T-helper 17 cell (primary cell): ENCODE results near the gene ANO10. TPM values are rescaled to one million over a fixed set of nuclear protein-coding genes. Genes with fewer than 3 reads are reported as not detected.

ENCODE experiments used
- ATAC-seq: fragments of 150-1000 bp; cut with Tn5 transposase; 2 replicates; pipeline ENCODE4 v1.10.0; 2021; ENCODE audit warnings: mild to moderate bottlenecking, moderate library complexity
- DNase-seq, 3 donors: peaks; one replicate each; pipeline versions ENCODE4 v3.0.0 to v3.0.0-alpha.2; 2020 to 2021
- H3K9me3 ChIP-seq: one replicate; pipeline ENCODE4 v1.7.0; 2013; ENCODE audit warnings: low read length, mild to moderate bottlenecking; ENCODE audit not compliant: control insufficient read depth, poor library complexity, severe bottlenecking
- H3K27ac Mint-ChIP-seq: one replicate; pipeline ENCODE4 v1.8.0; 2022; ENCODE audit warnings: mild to moderate bottlenecking, moderate library complexity, mixed read lengths
- H3K27me3 Mint-ChIP-seq: one replicate; pipeline ENCODE4 v1.8.0; 2022; ENCODE audit warnings: mixed read lengths
- H3K36me3 Mint-ChIP-seq: one replicate; pipeline ENCODE4 v1.8.0; 2022; ENCODE audit warnings: low read depth, mixed read lengths
- H3K4me1 Mint-ChIP-seq: one replicate; pipeline ENCODE4 v1.8.0; 2022; ENCODE audit warnings: mild to moderate bottlenecking, mixed read lengths
- H3K4me3 Mint-ChIP-seq: one replicate; pipeline ENCODE4 v1.8.0; 2022; ENCODE audit warnings: mild to moderate bottlenecking, moderate library complexity, mixed read lengths
- total RNA-seq, 4 donors: library from RNA in 2 of 4; stranded (reverse) in 2 of 4; gene quantifications; one replicate each; pipeline ENCODE4 v1.2.3 and lab custom pipeline; 2022 to 2026

ANO10 gene
- total RNA-seq, 2 donors from 2014 or later: 8.5 to 11.1 TPM

DNA sequence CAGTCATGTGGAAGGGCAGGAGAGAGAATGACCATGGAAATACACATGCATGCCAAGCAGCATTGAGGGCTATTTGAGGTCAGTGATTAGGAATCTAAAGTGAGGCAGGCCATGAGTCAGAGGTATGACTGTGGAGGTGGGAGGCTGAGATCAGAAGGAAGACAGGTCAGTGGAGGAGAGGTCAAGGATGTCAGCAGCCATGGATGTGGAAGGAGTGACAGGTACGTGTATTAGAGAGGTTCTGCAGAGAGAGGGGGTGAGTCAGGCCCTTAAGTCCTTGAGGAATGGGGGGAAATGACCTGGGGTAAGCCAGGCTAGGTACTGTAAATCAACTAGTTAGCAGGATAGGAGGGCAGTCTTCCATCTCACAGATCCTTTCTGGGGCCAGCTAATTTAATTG, 166.6 kb downstream of the ANO10 start:
- Mint-ChIP-seq H3K36me3 (no peaks in the 10 kb centered on the region), H3K4me3 (no peak overlapping the region), H3K27ac (no peak overlapping the region), H3K4me1 (peaks cover 4% of the 10 kb centered on the region), H3K27me3 (no peaks in the 10 kb centered on the region)
- H3K9me3 ChIP-seq: no peaks in the 10 kb centered on the region
- ATAC-seq (no peak), DNase-seq (no peak)

DNA sequence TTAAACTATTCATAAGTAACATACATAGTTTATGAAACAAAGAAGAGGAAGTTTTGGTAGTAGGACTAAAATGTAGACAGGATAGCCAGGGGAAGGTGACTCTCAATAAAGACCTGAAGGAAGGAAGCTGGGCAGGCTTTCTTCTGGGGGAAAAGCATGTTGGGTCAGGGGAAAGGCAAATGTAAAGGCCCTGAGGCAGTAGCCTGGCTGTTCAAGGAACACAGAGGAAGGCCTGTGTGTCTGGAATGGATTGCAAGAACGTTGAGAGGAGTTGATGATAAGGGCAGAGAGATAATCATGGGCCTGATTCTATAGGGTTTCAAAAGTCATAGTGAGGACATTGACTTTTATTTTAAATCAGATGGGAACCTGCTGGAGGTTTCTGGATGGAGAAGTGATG, 167.8 kb downstream of the ANO10 start:
- no peaks in the 10 kb centered on the region for H3K36me3 Mint-ChIP-seq
- DNase-seq (no peak), ATAC-seq (no peak)
- H3K27ac Mint-ChIP-seq: no peak overlapping the region
- H3K27me3 Mint-ChIP-seq: no peaks in the 10 kb centered on the region
- no peak overlapping the region for H3K4me3 Mint-ChIP-seq
- H3K9me3 ChIP-seq: no peaks in the 10 kb centered on the region
- H3K4me1 Mint-ChIP-seq: peaks cover 4% of the 10 kb centered on the region

DNA sequence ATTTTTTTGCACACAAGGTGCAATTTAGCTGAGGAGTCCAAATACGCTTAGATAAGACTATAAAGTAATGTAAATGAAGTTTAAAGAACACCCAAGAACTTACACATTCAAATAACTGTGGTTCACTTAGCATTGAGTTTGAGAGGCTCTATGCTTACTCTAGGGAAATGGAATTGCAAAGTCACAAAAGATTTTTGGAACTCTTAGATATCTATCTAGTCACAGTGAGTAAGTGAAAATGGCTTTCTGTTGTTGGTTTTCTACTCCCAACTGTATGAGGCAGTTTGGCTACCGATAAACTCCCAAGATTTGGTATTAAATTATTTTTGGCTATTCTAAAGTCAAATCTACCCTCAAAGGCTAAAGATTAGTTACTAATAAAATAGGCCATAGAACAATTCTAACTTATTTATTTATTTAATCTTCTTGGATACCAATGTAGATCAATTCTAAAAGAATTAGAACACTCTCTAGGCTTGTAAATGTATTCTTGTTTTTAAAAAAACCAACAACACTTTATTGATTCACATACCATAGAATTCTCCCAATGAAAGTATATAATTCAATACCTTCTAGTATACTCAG, 170.0 kb downstream of the ANO10 start:
- H3K27me3 Mint-ChIP-seq: no peaks in the 10 kb centered on the region
- no peaks in the 10 kb centered on the region for H3K36me3 Mint-ChIP-seq
- DNase-seq: no peak
- H3K4me3 Mint-ChIP-seq: no peak overlapping the region
- no peak overlapping the region for H3K27ac Mint-ChIP-seq
- H3K9me3 ChIP-seq: no peaks in the 10 kb centered on the region
- no peaks in the 10 kb centered on the region for H3K4me1 Mint-ChIP-seq
- ATAC-seq: no peak

DNA sequence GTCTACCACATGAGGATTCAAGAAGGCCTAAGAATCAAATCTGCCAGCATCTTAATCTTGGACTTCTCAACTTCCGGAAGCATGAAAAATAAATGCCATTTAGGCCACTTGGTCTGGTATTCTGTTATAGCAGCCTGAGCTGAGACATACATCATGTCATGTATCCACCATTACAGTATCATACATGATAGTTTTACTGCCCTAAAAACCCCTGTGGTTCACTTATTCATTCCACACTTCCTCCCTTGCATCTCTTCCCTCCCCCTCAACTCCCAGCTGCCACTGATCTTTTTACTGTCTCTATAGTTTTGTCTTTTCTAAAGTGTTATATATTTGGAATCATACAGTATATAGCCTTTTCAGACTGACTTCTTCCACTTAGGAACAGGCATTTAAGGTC, 173.7 kb downstream of the ANO10 start:
- no peak for ATAC-seq
- Mint-ChIP-seq H3K27me3 (no peaks in the 10 kb centered on the region), H3K4me3 (no peak overlapping the region), H3K36me3 (no peaks in the 10 kb centered on the region), H3K4me1 (no peaks in the 10 kb centered on the region), H3K27ac (peak overlapping the region; percentile 24)
- no peak for DNase-seq
- no peaks in the 10 kb centered on the region for H3K9me3 ChIP-seq

DNA sequence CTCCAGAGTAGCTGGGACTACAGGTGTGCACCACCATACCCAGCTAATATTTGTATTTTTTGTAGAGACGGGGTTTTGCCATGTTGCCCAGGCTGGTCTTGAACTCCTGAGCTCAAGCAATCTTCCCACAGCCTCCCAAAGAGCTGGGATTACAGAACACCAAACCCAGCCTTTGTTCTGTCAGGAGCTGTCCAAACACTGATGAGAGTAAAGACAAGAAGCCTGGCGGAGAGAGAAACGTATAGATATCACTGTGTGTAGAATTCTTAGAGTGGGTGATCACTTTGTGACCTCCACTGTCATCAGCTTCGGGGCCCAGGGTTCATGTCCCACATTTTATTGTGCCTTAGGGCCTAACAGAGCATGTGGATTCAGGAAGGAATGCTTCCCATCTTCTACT, 176.0 kb downstream of the ANO10 start:
- no peaks in the 10 kb centered on the region for H3K36me3 Mint-ChIP-seq
- H3K27ac Mint-ChIP-seq: peak overlapping the region; percentile 9
- no peak overlapping the region for H3K4me3 Mint-ChIP-seq
- ATAC-seq: no peak
- no peaks in the 10 kb centered on the region for H3K27me3 Mint-ChIP-seq
- no peaks in the 10 kb centered on the region for H3K9me3 ChIP-seq
- H3K4me1 Mint-ChIP-seq: no peaks in the 10 kb centered on the region
- no peak for DNase-seq

DNA sequence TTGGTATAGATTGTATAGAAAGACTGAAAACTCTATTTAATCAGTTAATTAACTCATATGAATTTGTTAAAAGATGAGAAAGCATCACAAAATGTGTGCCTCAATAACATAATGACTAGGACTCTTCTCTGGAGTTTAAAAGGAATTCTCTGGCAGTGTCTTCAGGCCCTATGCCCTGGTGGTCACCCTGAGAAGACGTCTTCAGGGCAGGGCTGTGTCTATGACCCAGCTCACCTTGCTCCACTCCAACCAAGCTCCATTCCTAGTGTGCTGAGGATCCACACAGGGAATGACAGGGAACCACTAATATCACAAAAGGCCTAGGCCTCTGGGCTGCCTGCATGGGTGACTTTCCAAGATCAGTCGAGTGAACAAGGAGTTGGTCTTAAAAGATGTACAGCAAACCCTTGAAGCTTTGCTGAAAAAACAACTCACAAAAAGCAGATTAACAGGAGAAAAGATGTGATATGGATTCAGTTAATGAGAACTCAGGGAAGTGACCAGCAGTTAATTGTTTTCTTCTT, 178.9 kb downstream of the ANO10 start:
- no peaks in the 10 kb centered on the region for H3K27me3 Mint-ChIP-seq
- no peaks in the 10 kb centered on the region for H3K36me3 Mint-ChIP-seq
- H3K4me3 Mint-ChIP-seq: no peak overlapping the region
- no peaks in the 10 kb centered on the region for H3K9me3 ChIP-seq
- ATAC-seq (no peak), DNase-seq (no peak)
- no peaks in the 10 kb centered on the region for H3K4me1 Mint-ChIP-seq
- H3K27ac Mint-ChIP-seq: no peak overlapping the region

DNA sequence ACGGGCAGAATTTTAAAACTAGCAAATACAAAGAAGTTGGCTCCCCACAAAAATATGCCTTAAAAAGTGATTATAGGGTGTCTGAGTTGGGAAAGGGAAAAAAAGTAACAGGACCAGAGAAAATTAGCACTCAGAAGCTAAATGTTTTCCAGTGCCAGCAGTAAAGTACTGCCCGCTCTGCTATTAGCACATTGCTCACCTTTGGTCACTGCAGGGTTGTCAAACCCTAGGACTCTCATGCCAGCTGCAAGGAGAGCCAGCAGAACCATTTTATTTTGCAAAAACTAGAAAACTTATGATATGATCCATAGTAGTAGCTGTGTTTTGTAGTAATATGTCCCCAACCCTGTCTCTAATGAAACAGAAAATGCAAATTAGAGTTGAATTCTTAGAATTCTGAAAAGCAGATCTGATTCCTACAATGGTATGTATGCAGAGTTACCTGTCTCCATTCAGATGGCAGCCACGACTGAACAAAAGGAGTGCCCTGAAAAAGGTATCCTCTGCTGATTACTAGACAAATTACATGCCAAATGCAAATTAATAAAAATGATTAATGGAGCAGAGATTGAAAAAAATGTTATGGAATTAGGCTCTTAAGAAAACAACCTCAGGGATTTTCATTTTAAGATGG, 185.2 kb downstream of the ANO10 start:
- no peak for ATAC-seq
- Mint-ChIP-seq H3K4me1 (no peaks in the 10 kb centered on the region), H3K27ac (no peak overlapping the region), H3K27me3 (no peaks in the 10 kb centered on the region), H3K4me3 (no peak overlapping the region), H3K36me3 (no peaks in the 10 kb centered on the region)
- no peaks in the 10 kb centered on the region for H3K9me3 ChIP-seq
- DNase-seq: no peak

DNA sequence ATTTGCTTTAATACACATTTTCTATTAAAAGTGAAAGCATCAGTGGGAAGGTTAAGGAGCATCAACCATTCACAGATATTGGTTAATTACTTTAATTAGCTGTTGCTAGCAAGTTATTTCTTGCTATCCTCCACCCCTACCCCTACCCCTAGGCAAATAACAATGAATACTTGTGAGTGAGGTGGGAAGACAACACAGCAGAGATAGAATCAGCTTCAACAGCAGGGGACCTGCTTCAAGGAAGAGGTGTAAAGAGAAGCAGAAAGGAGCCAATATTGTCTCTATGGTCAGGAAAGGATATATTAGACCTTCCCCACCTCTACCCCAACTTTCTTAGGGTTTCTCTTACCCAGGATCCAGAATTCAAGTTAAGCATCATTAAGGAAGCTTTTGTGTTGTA, 186.1 kb downstream of the ANO10 start:
- no peaks in the 10 kb centered on the region for H3K9me3 ChIP-seq
- Mint-ChIP-seq H3K4me1 (no peaks in the 10 kb centered on the region), H3K27me3 (no peaks in the 10 kb centered on the region), H3K4me3 (no peak overlapping the region), H3K27ac (no peak overlapping the region), H3K36me3 (peaks cover 2% of the 10 kb centered on the region)
- ATAC-seq (no peak), DNase-seq (no peak)

DNA sequence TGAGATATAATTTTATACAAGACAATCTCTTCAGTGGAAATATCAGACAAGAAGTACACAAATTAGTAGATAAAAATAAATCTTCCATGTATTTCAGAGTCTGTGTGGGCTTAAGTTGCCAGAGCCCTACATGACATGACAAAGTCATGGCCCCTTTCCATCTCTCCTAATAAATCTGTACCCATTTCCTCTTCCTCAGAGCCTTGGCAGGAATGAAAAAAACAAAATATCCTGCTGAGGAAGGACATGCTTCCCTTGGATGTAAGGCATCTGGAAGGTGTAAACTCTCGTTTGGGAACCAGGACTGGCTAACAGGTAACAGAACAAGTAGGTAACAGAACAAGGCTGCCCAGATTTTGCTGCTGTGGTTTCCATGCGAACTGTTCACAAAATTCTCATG, 187.4 kb downstream of the ANO10 start:
- no peaks in the 10 kb centered on the region for H3K27me3 Mint-ChIP-seq
- no peaks in the 10 kb centered on the region for H3K4me1 Mint-ChIP-seq
- H3K27ac Mint-ChIP-seq: no peak overlapping the region
- H3K9me3 ChIP-seq: no peaks in the 10 kb centered on the region
- no peak for ATAC-seq
- peaks cover 2% of the 10 kb centered on the region for H3K36me3 Mint-ChIP-seq
- no peak for DNase-seq
- H3K4me3 Mint-ChIP-seq: no peak overlapping the region

DNA sequence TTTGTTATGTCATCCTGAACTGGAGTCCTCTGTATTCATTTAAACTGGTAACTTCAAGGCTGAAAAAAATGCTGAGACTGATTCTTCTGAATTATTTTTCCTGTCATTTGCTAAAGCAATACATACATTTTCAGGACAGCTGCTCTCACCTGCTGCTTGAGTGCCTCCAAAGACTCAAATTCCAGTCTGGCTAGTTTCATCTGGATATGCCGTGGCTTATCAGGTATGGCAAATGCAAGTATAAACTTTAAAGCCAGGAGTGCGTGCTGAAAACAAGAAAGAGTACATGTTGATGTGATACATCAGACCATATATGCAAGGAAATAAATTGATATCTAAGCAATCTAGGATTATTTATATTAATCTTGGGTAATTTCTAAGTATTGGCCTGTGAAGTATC, 189.3 kb downstream of the ANO10 start:
- Mint-ChIP-seq H3K4me3 (no peak overlapping the region), H3K27me3 (no peaks in the 10 kb centered on the region), H3K36me3 (peaks cover 2% of the 10 kb centered on the region), H3K27ac (no peak overlapping the region), H3K4me1 (no peaks in the 10 kb centered on the region)
- no peaks in the 10 kb centered on the region for H3K9me3 ChIP-seq
- DNase-seq: no peak
- ATAC-seq: no peak

DNA sequence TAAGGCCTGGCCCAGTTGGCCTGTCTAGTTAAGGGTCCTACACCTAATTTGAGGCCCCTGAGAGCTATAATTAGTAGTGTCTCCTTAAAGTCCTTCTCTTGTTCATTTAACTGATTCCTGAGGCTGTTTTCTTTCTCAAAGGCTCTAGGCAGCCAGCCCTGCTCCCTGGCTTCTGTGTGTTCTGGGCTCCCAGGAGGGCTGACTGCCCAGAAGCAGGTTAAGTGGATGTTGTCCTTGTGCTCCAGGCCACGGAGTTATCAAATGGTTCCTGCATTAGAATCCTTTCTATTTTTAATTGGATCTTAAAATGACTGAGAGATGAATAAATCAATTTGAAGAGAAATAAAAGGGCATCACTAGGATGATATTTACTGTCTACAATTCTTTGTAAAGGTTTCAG, 195.4 kb downstream of the ANO10 start:
- H3K9me3 ChIP-seq: no peaks in the 10 kb centered on the region
- ATAC-seq (no peak), DNase-seq (no peak)
- H3K4me3 Mint-ChIP-seq: no peak overlapping the region
- H3K36me3 Mint-ChIP-seq: peaks cover 4% of the 10 kb centered on the region
- H3K4me1 Mint-ChIP-seq: peaks cover 5% of the 10 kb centered on the region
- H3K27me3 Mint-ChIP-seq: no peaks in the 10 kb centered on the region
- no peak overlapping the region for H3K27ac Mint-ChIP-seq

DNA sequence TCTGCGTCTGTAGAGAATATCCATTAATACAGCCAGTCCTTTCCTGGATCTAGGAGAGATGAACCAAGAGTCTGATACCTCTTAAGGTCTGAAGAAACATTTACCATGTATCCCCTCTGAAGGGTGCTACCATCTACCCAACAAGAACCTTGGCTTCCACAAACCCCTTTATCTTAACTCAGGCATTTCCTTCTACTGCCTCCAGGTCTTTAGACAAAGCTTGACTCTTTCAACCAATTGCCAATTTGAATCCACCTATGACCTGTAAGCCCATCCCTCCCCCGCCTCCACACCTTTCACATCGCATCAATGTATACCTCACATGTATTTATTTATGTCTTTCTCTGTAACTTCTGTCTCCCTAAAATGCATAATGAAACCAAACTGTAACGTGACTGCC, 196.0 kb downstream of the ANO10 start:
- peaks cover 3% of the 10 kb centered on the region for H3K36me3 Mint-ChIP-seq
- no peaks in the 10 kb centered on the region for H3K9me3 ChIP-seq
- DNase-seq (no peak), ATAC-seq (no peak)
- no peaks in the 10 kb centered on the region for H3K27me3 Mint-ChIP-seq
- peaks cover 5% of the 10 kb centered on the region for H3K4me1 Mint-ChIP-seq
- H3K27ac Mint-ChIP-seq: no peak overlapping the region
- H3K4me3 Mint-ChIP-seq: no peak overlapping the region

DNA sequence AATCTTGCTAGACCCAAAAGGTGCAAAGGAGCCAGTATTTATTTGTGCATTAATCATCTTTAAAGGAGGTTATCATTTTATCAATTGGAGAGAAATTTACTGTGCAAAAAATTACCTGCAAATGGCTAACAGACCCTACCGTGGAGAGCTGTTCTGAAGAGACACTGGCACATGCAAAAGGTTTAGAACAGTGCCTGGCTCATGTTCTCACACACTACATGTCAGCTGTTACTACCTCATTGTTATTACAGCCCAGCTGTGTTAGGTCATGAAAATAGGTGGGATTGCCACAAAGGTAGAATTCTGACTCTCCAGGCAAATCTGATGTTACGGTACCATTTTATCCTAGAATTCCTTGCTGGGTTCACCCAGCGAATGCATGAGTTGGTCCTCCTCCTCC, 198.2 kb downstream of the ANO10 start:
- no peaks in the 10 kb centered on the region for H3K27me3 Mint-ChIP-seq
- no peak overlapping the region for H3K27ac Mint-ChIP-seq
- H3K36me3 Mint-ChIP-seq: peaks cover 3% of the 10 kb centered on the region
- H3K9me3 ChIP-seq: no peaks in the 10 kb centered on the region
- DNase-seq (no peak), ATAC-seq (no peak)
- no peak overlapping the region for H3K4me3 Mint-ChIP-seq
- H3K4me1 Mint-ChIP-seq: peaks cover 5% of the 10 kb centered on the region

DNA sequence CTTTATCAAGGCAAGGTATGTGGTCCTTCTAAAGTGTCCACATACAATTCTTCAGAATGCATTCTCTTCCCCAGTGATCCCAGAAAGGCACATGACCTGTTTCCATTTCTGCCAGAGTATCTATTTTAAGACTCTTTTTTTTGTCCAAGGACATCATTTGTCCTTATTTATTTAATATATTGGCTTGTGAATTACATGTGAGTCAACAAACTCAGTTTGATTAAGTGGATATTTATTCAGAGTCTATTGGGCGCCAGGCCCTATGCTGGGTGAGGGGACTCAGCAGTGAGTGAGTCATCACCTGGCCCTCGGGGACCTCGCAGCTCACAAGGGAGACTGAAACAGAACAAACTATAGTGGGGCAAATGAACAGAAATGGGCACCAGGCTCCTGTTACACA, 198.7 kb downstream of the ANO10 start:
- Mint-ChIP-seq H3K4me3 (no peak overlapping the region), H3K27me3 (no peaks in the 10 kb centered on the region), H3K4me1 (peaks cover 5% of the 10 kb centered on the region), H3K36me3 (peaks cover 3% of the 10 kb centered on the region), H3K27ac (peak overlapping the region; percentile 11)
- H3K9me3 ChIP-seq: no peaks in the 10 kb centered on the region
- ATAC-seq: no peak
- no peak for DNase-seq
